WERI-Rb-1 (cell line): ENCODE results near the gene CTNNA3.

ENCODE experiments used
- DNase-seq: peaks from one replicate; pipeline ENCODE4 v3.0.0-alpha.2; 2020
- H3K27ac ChIP-seq: fragments of 250-450 bp; sonication (Bioruptor Pico); 2 replicates; pipeline ENCODE4 v1.5.1; 2020; ENCODE audit warnings: mild to moderate bottlenecking, moderate library complexity
- H3K27me3 ChIP-seq: fragments of 250-450 bp; sonication (Bioruptor Pico); 2 replicates; pipeline ENCODE4 v1.5.1; 2021; ENCODE audit warnings: mild to moderate bottlenecking, low read depth, moderate library complexity; ENCODE audit not compliant: insufficient read depth, severe bottlenecking
- H3K36me3 ChIP-seq: fragments of 250-450 bp; sonication (Bioruptor Pico); 2 replicates; pipeline ENCODE4 v1.5.1; 2020; ENCODE audit warnings: mild to moderate bottlenecking, moderate library complexity
- H3K4me3 ChIP-seq: 2 replicates; pipeline ENCODE4 v1.5.1; 2011; ENCODE audit warnings: low read depth, mild to moderate bottlenecking, control low read depth, low read length
- H3K9me3 ChIP-seq: fragments of 250-450 bp; sonication (Bioruptor Pico); 2 replicates; pipeline ENCODE4 v1.5.1; 2021; ENCODE audit warnings: mild to moderate bottlenecking, moderate library complexity; ENCODE audit not compliant: severe bottlenecking
- TF ChIP-seq, protein P1 (sequence below): IDR thresholded peaks from 2 replicates; pipeline ENCODE4 v1.5.1; 2011; ENCODE audit warnings: low read depth, mild to moderate bottlenecking, control low read depth, inconsistent platforms, low read length

CTNNA3 gene

DNA sequence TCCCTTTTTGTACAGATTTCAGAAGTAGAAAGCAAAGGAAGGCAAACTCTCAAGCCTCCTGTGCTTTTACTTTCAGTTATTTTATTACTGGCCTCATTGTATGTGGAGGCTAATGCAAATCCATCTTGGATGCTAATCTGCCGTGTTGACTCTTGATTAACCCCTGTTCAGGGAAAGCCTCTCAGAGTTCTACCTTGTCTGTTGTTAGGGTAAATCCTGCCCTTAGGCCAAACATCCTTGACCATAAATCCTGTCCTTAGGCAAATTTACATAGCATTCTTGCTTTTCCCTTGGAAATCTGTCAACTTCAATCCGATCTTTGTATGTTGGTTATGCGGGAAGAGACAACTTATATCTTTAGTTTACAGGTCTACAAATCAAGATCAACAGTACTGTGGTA lies 1480.1 kb downstream of the CTNNA3 start:
- Histone ChIP-seq H3K4me3 (no peak overlapping the region), H3K27ac (no peak overlapping the region), H3K36me3 (no peaks in the 10 kb centered on the region), H3K27me3 (no peaks in the 10 kb centered on the region), H3K9me3 (no peaks in the 10 kb centered on the region)
- TF ChIP-seq, protein P1, sequence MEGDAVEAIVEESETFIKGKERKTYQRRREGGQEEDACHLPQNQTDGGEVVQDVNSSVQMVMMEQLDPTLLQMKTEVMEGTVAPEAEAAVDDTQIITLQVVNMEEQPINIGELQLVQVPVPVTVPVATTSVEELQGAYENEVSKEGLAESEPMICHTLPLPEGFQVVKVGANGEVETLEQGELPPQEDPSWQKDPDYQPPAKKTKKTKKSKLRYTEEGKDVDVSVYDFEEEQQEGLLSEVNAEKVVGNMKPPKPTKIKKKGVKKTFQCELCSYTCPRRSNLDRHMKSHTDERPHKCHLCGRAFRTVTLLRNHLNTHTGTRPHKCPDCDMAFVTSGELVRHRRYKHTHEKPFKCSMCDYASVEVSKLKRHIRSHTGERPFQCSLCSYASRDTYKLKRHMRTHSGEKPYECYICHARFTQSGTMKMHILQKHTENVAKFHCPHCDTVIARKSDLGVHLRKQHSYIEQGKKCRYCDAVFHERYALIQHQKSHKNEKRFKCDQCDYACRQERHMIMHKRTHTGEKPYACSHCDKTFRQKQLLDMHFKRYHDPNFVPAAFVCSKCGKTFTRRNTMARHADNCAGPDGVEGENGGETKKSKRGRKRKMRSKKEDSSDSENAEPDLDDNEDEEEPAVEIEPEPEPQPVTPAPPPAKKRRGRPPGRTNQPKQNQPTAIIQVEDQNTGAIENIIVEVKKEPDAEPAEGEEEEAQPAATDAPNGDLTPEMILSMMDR = no peak
- no peak for DNase-seq

DNA sequence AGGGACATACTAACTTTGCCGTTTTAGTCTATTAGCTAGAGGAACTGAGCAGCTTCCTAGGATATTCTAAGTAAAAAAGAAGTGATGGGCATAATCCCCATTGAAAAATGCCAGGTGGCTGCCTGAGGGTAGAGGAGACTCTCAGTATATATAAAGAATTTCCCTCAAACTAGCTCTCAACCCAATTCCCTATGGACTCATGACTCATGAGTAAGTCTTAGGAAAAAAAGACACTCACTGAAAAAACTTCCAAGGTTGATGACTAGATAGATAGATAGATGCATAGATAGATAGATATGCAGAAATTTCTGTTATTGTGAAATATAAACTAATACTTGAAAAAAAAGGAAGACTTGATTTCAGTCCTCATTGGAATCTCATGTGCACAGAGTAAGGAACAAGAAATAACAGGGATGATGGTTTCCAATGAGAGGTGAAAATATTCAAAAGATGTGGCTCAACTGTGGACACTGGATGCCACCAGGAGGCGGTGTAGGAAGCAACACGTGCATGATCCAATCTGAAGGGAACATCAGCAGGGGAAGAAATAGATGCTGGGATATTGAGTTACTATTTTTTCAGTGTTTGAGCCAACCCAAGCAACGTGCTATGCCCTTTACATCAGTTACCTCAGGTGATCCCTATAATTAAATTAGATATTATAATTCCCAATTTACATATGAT lies 1481.1 kb downstream of the CTNNA3 start:
- no peaks in the 10 kb centered on the region for H3K36me3 ChIP-seq
- TF ChIP-seq, protein P1 = no peak
- DNase-seq = no peak
- no peak overlapping the region for H3K27ac ChIP-seq
- H3K27me3 ChIP-seq = no peaks in the 10 kb centered on the region
- H3K9me3 ChIP-seq = no peaks in the 10 kb centered on the region
- H3K4me3 ChIP-seq = no peak overlapping the region

DNA sequence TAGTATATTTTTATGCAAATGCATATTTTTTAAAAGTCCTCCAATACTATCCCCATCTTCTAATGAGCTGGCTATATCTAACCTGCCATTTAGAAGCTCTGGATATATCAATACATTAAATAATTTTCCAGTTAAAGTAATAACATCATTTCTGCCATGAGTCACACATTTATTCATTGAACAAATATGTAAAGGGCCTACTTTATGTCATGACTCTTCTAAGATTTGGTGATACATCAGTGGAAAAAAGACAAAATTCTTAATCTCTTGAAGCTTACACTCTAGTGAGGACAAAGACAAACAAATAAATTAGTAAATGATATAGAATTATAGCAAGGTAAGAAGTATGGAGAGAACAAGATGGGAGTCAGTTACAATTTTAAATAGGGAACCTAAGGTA lies 1487.0 kb downstream of the CTNNA3 start:
- TF ChIP-seq, protein P1 = no peak
- no peak for DNase-seq
- Histone ChIP-seq H3K27ac (no peak overlapping the region), H3K4me3 (no peak overlapping the region), H3K27me3 (no peaks in the 10 kb centered on the region), H3K36me3 (no peaks in the 10 kb centered on the region), H3K9me3 (no peaks in the 10 kb centered on the region)

DNA sequence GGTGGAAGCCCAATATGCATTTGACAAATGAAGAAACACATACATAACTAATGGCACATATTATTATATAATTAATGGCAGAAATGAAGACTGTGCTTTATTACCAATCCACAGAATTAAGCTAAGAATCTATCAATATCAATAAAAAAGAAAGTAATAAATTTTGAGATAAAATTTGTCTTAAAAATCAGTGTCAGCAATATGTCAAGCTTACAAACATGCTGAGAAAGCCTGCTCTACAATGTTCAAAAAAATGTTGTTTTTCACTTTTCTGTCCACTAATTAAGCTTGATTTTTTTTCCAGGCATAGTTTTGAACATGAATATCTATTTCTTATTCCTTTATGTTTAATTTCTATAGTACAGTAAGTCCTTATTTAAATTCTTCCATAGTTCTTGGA lies 1491.2 kb downstream of the CTNNA3 start:
- H3K4me3 ChIP-seq = no peak overlapping the region
- TF ChIP-seq, protein P1 = no peak
- no peak for DNase-seq
- H3K36me3 ChIP-seq = no peaks in the 10 kb centered on the region
- no peaks in the 10 kb centered on the region for H3K9me3 ChIP-seq
- no peaks in the 10 kb centered on the region for H3K27me3 ChIP-seq
- H3K27ac ChIP-seq = no peak overlapping the region

DNA sequence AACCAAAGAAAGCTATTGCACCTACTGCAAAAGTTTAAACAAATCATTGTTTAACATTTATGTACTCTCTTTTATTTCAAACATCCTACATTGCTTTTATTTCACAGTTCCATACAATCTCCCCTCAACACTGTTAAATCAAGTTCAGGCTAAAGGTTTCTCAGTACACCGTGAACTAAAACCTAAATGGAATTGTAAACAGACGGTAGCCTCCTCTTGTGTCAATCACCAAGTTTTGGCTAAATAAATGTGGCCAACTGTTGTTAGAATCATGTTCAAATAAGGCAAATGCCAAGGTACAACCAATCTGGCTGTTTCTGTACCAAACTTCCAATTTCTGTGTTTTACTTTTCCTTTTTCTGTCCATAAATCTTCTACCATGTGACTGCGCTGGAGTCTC lies 1493.9 kb downstream of the CTNNA3 start:
- Histone ChIP-seq H3K9me3 (no peaks in the 10 kb centered on the region), H3K27me3 (no peaks in the 10 kb centered on the region), H3K36me3 (no peaks in the 10 kb centered on the region), H3K27ac (no peak overlapping the region), H3K4me3 (no peak overlapping the region)
- no peak for DNase-seq
- TF ChIP-seq, protein P1 = no peak
